ENCODE data around the gene DYNC1H1.

GRCh38 chr14:101947577-101947903 lies 16.8 kb upstream of the DYNC1H1 start:
- TF ChIP-seq CTCF (IDR thresholded peaks at IDR 0.05) = no peak
- no peak for TF ChIP-seq ZFX (IDR thresholded peaks at IDR 0.05; ENCODE audit: borderline replicate concordance)

All from 22Rv1 (cell line).